ENCODE results near the gene ERBB3.

ERBB3 gene

DNA sequence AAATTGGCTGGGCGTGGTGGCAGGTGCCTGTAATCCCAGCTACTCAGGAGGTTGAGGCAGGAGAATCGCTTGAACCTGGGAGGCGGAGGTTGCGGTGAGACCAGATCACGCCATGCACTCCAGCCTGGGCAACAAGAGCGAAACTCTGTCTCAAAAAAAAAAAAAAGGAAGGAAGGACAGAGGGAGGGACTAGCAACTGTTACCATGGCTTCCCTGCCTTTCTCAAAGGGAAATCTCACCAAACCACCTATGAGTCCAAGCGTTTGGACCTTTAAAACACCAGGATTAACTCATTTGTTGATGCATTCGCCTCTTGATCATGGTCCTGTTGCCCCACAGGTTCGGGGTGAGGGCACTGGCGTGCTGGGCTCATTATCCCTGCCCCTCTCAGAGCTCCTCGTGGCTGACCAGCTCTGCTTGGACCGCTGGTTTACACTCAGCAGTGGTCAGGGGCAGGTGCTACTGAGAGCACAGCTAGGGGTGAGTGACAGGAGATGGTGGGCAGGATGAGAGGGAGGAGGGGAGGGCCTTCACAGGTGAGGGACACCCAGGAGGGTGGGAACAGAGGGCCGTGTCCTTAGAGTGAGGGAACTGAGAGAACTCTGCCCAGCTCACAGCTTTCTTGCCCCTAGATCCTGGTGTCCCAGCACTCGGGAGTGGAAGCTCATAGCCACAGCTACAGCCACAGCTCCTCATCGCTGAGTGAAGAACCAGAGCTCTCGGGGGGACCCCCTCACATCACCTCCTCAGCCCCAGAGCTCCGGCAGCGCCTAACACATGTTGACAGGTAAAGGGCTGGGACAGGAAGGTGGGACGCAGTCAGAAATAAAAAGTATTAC lies 62.2 kb downstream of the ERBB3 start:
- no peak for DNase-seq

DNA sequence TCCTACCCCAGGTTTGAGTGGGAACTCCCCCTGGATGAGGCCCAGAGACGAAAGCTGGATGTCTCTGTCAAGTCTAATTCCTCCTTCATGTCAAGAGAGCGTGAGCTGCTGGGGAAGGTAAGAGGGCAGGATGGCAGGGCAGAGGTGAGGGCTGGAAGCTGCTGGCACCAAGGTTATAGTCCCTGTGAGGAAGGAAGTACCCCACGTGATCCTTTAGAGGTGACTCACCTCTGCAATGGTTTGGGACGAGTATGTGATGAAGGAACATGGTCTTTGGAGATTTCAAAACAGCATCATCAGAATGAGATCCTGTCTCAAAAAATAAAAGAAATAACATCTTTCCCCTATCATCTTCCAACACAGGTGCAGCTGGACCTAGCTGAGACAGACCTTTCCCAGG lies 63.3 kb downstream of the ERBB3 start:
- no peak for DNase-seq

DNA sequence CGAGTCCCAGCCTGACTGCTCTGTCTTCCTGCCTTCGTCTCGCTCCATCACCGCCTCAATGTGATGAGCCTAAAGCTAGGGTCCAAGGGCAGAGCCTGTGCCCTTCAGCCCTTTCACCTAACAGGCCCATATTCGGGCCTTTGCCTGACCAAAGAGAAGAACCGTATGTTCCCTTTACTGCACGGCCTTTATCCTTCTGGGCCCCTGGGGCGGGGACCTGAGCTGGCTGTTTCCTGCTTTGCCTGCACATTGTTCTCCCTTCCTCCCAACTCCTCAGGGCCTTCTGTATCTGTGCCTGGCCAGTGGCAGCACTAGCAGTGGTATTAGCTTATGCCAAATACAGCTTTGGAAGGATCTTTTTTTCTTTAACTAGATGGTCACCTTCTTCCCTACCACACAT lies 63.9 kb downstream of the ERBB3 start:
- no peak for DNase-seq

DNA sequence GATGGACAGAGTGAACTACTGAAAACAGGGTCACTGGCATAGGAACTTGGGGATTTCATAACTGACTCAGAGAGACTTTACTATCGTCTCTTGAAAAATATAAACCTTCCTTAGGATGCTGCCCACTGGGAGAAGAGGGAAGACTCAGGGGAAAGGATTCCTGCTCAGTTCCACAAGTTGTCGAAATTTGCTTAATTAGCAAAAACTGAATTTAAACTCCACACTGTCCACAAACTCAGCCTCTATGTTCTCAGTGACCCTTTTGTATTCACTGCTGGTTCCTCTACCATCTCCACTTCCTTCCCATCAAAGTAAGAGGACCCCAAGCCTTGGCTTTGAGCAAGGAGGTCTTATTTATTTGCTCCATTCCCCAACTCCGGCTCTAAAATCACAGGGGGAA lies 65.3 kb downstream of the ERBB3 start:
- DNase-seq = no peak

DNA sequence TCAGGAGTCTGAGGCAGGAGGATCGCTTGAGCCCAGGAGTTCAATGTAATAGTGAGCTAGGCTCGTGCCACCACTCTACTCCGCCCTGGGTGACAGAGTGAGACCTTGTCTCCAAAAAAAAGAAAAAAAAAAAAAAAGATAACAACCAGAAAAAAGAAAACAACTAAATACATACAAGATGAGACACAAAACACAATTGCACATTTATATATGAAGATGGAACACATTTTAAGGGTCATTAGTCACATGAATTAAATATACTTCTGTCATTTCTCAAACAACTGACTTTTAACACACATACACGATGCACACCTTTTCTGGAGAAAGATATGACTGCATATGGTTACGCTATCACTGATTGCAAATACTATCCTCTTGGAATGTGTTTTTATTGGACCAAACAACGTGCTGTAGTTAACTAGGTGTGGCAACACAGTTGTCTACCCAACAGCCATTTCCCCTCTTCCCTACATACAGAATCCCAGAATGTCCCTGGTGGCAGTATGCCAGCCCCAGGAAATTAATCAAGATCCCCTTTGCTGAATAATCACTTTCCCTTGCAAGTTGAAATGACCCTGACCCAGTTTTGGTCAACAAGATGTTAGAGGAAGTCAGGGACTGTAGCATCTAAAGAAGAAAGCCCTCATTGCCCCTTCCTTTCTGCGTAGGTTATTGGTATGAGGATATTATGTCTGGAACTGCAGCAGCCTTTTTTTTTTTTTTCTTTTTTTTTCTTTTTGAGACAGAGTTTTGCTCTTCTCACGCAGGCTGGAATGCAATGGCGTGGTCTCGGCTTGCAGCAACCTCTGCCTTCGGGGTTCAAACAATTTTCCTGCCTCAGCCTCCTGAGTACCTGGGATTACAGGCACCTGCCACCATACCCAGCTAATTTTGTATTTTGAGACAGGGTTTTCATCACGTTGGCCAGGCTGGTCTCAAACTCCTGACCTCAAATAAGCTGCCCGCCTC lies 66.8 kb downstream of the ERBB3 start:
- no peak for DNase-seq

DNA sequence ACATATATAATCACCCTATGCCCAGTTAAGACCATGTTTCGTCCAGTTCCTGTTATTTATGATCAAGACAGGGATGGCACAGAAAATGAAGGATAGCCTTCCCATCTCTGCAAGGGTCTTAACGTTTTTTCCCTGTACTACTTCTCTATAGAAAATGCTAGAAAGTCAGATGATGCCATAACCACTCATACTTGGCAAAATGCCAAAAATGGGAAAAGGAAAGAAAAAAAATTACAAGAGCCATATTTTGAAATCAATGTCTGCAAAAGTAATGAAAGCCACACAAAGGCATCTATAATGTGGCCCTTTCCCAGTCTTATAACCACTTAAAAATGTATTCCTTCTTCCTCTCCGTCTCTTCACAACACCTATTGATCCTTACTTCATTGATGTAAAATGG lies 70.6 kb downstream of the ERBB3 start:
- no peak for DNase-seq

DNA sequence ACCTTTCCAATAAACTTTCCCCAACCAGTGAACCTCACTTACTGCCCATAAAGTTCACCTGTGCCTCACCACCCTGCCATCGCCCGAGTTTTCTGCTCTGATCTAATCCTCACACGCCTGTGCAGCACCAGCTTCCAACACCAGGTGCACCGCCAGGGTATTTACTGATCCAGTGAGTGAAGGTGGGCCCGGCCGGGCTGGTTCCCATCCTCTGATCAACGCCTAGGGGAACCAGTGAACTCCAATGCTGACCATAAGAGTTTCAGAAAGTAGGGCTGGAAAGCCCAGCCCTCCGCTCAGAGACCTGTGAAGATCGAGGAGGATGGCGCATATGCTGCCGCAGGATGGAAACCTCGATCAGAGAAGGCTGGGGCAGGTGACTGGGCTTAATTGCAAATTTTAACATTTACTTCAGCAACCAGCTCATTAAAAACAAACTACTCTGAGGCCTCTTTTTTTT lies 71.7 kb downstream of the ERBB3 start:
- DNase-seq = peak; percentile 54

DNA sequence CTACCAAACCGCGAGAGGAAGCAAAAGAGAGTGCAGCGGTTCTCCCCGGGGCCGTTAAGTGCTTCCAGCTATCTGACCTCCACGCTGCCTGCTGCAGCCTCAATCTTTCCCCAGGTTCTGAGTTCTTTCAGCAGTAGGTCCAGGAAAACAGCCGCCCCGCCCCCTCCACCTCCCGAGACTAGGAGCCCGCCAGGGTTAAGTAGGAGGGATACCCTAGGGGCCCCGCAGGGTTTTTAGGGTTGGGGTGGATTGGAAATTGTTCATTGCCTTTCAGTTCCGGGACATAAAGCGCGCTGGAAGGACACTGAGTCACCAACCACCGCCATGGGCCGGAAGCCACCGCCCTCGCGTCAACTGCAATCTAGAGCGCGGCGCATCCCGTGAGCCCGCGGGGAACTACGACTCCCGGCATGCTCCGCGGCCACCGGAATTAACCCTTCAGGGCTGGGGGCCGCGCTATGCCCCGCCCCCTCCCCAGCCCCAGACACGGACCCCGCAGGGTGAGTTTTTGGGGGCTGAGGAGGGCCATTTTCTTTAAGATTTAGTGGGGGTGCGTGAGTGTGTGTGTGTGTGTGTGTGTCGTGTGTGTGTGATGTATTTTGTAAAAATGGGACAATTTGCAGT lies 72.3 kb downstream of the ERBB3 start, which contains the start of gene MYL6B:
TSS of gene MYL6B (plus strand) at position 456 of the 624 bp plus-strand sequence. CDS start 1,332 bp downstream, outside the sequence.
- DNase-seq = peak; percentile 96

Data from femur (tissue), 1 donor.